Suppressor macrophage treated with lipopolysaccharide for 1 hour (primary cell): ENCODE data around the gene ARHGAP15.

Experiments
- DNase-seq, 3 donors: peaks; one replicate each; pipeline ENCODE4 v3.0.0-alpha.2; 2020 to 2022

ARHGAP15 gene

DNA sequence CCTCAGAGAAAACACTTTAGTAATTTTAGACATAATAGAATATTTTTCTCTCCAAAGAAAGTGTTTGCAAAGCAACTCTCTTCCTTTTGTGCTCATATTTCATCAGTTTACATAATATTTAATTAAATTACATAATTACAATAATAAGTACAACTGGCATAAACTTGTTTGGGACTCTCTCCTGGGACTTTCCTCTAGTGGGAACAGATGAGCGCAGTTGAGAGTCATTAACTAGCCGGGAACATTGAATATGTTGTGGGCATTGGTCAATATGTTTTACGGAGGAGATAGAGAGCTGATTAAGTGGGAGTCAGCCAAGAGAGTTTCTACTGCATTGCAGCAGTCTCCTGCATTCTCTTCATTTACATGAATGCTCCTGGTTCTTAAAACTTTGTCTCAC, 607.7 kb downstream of the ARHGAP15 start:
- no peak for DNase-seq

DNA sequence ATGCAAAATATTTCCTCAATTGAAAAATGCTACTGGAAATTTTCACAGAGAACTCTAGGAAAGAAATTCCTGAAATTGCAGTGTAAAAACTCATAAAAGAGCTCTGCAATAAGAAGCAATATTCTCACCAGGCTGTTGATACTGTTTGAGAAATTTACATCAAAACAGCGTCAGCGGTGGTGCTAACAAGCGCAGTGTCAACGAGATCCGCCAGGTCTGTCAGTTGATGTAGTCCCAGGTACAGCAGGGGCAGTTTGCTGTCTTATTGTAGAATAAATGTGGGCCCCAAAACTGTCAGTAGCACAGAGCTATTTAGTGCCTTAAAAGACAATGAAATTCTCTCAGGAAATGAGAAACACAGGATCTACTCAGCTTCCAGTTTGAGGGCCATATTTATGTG, 611.2 kb downstream of the ARHGAP15 start:
- DNase-seq = no peak

DNA sequence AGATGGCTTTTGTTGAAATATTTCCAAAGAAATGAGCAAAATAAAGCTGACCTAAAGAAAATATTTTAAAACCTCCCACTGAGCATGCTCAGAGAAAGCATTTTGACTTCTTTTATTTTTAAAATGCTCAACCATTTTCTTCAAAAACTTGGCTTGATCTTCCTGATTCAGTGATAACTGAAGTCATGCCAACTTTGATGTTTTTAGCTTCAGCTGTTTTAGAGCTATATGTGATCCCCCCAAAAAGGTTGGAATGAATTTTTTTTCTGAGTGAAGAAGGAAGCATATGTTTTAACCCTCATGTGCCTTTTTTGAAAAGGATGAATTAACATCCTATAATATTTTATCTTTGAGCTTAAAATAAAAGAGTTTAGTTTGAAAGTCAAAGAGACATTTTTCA, 612.0 kb downstream of the ARHGAP15 start:
- no peak for DNase-seq

DNA sequence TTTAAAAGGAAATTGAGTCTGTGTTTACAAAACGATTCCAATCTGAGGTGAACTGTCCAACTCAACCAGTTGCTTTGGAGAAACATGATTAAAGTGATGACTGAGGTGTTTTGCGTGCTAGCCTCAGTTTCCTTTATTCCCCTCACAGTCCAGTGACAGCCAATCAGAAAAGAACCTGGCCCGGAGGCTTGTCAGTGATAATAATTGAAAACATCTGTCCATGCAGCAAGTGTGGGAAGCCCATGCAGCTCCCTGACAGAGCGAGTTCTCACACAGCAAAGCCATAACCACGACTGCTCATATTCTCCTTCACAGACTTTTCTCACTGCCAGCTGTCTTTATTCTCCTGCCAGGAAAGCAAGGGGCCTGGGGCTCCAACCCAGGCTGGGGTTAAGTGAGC, 613.4 kb downstream of the ARHGAP15 start:
- DNase-seq = no peak

DNA sequence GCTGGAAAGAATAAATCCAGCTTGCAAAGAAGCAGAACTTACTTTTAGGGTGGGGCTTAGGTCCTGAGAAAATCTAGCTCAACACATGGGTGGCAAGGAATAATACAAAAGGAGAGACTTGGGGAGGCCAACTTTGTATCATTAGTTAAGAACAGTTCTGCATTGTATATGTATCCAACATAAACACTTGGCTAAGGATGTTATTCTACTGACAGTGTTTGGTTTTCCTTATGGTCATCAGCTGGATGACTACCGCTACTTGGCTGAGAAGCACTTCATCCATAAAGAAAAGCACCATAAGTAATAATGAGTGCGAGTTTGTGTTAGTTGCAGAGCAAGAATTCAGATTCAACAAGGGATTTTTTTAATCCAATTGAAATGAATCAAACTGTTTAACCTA, 614.9 kb downstream of the ARHGAP15 start:
- no peak for DNase-seq

DNA sequence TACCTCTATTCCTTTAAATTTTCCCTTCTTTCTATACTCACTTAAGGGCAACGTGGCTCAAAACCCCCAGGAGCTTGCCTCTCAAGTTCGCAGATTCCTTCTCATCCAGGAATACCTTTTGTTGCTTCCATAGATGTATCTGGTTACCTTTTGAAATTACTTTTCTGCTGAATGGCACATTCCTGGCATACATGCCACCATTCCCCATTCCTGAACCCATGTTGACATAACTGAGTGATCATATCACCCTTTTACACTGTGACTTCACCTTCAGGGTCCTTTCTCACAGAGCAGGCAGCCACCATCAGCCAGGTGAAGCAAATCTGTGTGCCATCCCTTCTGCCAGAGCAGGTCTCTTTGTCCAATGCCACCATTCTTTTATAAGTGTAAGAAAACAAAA, 615.8 kb downstream of the ARHGAP15 start:
- no peak for DNase-seq

DNA sequence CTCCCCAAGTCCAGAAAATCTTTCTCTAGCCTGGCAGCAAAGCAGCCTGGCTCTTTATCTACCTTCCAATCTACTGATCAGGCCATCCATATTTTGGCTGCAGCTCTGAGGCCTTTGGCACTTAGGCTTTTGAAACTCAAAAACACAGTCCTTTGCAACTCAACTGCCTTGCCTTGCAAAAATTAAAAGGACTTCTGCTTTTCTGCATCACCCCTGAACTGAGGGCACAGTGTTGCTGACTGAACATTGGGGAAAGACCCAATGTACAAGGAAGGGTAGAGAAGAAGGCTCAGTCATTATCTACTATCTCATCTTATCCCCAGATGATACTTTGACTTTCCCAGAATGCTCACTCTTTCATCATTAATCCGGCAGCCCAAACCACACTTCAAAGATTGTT, 625.5 kb downstream of the ARHGAP15 start:
- DNase-seq = peak; percentile 21 to 53 (median 39)

DNA sequence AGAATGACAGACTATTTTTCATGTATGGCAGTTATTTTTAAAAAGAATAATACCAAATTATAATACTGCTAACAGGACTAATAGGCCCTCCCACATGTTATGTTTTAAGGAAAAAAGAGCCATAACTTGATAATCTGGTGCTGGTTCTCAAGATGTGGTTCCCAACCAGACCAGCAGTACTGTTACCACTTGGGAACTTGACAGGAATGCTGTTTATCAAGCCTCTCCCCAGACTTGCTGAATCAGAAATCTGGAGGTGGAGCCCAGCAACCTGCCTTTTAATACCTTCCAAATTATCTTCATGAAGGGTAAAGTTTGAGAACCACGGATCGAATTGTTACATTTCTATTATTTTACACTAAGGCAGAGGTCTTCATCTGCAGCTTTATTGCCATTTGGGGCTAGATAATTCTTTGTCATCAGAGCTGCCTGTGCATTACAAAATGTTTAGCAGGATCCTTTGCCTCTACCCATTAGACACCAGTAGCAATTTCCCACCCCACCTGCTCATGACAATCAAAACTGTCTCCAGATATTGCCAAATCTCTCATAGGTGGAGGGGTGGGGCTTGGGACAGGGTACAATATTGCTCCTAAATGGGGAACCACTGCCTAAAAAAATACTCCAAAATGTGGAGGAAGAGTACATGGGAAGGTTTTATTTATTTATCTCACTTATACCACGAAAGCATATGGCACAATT, 629.6 kb downstream of the ARHGAP15 start:
- DNase-seq = no peak

DNA sequence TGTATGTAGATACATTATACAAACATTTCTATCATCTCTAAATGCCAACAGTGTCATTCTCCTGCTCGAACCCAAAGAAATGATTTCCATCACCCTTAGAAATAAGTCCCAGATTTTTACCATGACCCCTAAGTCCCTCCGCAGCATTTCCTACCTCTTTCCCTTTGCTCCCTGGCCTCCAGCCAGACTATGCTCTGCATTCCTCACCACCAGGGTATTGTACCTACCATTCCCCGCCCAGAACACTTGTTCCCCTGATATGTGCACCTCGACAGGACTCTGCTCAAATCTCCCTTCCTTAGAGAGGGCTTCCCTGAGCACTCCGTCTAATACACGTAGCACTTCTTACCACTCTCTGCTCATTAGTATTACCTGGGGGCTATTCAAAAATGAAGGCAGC, 630.2 kb downstream of the ARHGAP15 start:
- no peak for DNase-seq

DNA sequence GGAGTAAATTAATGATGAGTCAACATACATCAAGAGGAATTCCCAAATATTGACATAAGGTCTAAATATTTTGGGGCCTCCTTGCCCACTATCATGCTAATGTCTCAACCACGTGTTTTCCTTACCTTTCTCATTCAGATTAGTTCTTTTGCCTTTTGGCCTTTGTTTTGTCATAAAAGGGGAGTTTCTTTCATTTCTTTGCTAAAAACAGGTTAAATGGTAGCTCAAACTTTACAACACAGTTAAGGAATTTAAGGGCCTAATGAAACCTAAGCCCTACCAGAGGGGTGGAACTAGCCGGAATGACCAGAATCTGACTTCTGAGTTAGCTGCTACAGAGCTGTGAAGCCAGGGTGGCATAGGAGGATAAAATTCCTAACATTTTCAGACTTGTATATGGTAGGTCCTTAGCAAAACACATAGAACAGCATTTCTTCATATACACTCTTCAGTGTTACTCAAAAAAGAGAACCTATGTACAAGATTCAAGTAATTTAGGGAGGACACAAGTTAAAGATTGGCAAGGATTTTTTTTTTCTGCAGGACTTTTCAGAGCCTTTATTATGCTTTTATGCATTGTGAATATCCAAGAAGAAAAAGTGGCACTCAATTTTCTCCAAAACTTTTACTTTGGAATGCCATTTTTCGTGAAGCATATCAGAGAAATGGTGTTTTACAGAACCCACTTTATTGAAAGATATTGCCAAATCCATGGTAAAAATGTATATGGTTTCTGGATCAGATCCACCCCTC, 633.1 kb downstream of the ARHGAP15 start:
- DNase-seq = no peak

DNA sequence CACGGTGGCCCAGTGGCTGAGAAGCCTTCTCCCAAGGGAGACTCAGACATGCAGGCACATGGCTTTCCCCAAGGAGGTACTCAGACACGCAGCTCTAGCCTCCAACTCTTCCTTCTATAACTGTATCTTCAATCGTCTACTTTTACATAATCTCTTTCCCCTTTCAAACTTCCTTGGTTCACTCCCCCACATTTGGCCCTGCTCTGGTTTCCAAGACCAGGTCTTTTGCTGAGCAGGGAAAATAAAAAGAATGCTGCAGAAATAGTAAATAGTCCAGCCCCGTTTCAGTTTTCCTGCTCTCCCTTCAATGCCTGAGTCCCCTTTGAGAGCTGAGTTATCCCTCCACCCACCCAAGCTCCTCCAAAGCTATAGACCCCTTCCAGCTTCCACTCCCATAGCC, 635.0 kb downstream of the ARHGAP15 start:
- DNase-seq = no peak

DNA sequence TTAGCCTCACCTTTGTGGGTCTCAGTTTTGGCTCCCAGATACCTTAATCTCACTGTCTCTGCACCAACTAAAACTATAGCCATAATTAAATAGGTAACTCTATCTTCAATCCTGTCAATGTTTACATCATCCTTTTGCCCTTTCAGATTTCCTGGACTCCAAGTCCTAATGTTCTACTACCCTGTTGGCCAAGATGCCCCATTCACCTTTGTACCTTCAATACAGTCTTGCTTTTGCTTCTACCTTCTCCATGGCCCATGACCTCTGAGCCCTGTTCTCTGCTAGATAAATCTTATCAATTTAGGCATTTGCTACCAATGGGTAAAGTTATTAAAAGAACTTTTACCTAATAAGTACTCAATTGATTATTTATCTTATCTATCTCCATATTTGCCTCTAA, 635.5 kb downstream of the ARHGAP15 start:
- DNase-seq = no peak

DNA sequence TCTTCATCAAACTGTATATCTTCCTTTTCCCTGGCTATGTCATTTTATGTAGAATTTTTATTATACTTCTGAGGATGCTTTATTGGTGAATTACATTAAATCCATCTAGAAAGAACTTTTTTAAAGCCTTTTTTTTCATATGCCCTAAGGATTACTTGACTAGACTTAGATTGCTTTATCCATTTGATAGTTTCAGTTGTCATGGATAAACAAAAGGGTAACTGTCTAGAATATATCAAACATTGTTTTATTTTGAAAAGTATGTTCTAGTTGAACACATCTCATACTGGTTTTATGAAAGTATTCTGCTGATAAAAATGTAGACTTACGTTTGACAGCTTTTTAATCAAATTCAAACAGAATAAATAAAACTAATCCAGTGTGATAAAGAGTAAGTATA, 639.8 kb downstream of the ARHGAP15 start:
- DNase-seq = no peak

DNA sequence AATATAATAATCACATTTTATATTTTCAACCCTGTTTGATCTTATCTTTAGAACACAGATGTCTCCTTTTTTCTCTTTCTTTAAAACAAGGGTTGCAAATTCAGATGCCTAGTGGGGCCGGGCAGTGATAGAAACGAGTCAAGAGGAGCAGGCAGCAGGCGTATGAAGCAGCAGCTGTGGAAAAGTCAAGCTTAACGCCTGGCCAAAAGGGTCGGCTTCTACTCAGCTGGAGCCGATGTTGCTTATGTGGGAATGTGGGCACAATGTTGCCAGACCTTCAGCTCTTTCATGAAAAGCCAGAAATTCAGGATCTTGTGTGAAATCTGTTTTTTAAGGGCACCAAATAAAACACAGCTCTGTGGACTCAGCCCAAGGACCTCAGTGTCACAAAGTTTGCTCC, 642.7 kb downstream of the ARHGAP15 start:
- no peak for DNase-seq

DNA sequence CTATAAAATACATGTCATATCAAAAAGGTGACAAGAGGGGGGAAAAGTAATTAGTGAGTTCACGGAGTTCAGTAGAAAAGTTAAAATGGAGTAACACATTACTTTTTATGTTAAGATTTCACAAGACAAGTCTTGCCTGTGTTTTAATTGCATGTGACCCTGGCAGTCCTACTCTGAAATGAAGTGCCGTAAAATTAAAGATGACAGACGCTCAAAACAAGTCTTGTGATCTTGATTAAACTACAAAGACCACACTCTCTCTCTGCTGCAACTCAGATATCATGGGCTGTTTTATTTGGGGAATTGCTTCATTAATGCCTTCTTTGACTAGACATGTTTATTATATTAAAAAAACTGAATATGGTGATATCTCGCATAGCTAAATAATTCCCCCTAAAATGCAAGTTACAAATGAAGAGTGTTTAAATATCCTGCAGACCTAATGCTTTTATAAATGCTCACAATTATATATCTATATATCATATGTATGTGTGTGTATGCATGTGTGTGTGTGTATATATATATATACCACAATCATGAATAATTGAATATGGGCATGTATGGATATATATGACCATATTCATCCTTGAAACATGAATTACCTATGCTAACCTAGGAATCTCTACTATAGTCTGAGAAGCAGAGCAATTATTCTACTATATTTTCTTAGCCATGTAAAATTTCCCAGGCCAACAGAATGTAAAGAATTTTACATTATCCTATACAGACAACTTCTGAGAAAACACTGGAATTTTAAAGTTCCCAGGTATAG, 647.5 kb downstream of the ARHGAP15 start:
- DNase-seq = no peak

DNA sequence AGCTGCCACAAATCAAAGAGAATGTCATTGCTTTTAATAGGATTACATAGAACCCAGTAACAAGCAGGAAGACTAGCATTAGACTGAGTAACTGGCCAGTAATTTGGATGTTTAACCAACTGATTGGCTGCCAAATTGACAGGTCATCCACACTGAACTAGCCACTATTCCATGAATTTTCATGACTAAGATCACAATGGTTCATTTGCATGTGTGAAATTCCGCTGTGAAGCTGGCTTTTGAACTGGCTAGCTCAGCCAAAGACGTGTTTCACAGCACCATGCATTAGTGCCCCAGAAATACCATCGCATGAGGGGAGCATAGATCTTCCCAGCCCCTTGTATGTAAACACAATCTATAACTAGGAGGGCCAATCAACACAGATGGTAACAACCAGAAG, 649.8 kb downstream of the ARHGAP15 start:
- no peak for DNase-seq

DNA sequence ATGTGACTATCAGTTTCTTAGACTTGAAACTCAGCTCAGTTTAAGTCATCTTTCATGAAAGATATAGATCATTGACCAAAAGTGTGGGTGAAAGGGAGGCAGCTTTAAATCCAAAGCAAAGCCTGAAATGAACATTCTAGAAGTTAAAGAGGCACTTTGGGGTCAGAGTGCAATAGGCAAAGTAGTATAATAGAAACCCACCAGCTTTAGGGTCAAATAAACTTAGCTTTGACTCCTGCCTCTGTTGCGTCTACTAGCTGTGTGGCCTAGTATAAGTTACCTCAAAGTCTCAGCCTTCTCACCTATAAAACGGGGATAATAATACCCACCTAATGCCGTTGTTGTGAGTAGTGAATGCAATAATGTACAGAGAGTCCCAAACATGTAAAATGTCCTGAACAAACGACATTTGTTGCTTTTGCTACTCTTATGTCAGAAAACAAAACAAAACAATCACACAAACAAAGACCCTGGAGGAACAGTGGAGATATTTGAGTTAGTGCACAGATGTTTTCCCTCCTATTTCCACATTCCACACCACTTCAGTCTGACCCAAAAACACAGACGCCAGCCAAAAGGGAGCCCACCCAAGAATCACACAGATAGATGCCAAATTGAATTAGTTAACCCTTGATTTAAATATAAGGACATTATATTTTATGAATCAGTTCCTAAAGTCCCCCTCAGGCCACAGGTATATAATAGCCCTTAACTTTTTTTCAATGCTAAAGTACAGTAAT, 657.0 kb downstream of the ARHGAP15 start:
- DNase-seq = no peak

DNA sequence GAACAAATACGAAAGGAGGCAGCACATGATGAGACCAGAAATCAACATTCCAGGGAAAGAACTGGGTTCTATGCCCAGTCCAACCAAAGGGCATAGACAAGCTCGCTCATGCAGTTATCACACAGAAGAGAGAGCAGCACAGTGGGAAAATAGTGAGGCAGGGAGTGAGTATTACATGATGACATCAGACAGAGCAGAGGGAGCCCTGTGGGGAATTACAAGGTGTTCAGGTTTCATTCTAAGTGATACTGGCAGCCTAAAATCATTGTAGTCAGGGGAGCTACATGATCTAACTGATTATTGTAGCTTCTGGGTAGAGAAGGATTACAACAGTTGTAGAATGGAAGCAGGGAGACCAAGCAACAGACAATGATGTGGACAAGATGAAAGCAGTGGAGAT, 658.5 kb downstream of the ARHGAP15 start:
- no peak for DNase-seq

DNA sequence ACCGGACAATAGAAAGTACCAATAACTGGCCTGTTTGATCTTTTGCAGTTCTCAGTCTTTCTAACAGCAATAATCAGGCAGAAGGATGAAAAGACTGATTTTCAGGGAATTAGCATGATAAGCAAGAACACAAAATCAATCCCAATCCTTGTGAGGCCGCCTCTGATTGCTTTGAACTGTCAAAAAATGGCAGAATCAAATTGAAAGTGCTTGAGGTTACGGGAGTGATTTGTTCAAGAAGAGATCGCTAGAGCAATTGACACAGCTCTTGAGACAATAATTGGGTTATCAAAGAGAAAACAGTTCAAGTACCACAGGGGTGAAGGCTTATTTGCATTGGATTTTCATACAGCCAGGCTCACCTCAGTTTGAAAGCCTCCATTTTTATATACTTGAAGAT, 663.4 kb downstream of the ARHGAP15 start:
- no peak for DNase-seq

DNA sequence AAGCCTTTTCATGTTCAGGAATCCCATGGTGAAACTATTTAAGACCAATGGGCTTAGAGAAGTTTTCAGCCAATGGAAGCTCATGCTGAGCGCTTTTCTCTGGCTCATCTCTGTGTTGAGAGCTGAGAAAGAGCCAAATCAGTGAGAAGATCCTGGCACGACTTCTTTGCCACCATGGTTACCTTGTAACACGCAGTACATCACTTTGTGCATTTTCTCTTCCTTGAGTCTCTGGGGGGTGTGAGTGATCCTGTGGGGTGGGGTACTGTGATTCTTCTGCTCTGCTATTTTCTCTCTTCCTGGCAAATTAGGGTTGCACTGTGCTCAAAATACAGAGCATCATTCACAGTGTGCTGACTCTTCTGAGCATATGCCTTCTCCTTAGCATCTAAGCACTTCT, 664.2 kb downstream of the ARHGAP15 start:
- no peak for DNase-seq

DNA sequence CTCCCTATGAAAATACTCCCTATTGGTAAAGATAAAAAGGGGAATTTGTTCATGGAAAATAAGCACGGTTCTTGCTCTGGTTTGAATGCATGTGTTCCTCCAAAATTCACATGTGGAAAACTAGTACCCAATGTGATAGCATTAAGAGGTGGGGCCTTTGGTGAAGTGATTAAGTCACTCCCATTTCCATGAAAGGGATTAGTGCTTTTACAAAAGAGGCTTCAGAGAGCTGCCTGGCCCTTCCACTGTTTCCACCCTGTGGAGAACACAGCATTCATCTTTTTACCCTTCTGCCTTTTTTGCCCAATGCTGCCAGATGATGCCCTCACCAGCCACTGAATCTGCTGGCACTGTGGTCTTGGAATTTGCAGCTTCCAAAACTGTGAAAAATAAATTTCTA, 666.8 kb downstream of the ARHGAP15 start:
- no peak for DNase-seq

DNA sequence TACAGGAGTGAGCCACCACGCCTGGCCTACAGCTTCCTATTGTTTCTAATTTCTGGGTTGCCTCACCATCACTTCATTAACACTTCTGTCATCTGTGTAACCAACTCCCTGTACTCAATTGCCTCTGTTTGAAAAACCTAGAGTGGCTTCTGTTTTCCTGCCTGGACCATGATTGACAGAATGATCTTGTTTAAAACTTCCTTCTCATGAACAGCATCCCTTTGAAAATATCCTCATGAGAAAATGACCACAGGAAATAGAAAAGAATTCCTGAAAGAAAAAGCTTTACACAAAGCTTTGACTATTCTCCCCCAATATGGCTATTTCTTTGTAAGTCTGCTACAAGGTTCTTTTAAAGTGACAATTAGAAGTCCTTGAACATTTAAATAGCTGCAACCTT, 672.3 kb downstream of the ARHGAP15 start:
- no peak for DNase-seq

DNA sequence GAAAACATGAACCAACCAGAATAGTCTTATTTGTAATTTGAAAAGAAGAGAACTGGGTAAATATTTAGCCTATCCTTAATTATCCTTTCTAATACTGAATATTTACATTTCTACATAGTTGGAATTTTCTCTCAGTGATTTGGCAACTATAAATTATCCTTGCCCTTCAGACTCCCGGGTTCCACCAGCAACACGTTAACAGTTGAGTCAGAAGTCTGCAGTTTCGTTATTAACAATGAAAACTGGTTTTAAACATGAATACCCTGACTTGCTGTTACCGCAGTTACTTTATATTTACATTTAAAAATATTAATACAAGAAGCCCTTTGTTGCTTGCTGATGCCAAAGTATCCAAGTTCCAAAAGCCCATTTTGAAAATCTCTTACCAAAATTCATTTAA, 673.0 kb downstream of the ARHGAP15 start:
- no peak for DNase-seq
